K562 (cell line): ENCODE data around the gene MAP3K14.

Source experiments
- CTCF ChIP-seq, 3 experiments: IDR thresholded peaks in 2 of 3; conservative IDR thresholded peaks in 1 of 3; 2 replicates each; pipeline ENCODE4 v1.5.1; 2011 to 2012; ENCODE audit warnings: low read length in 3 of 3, mild to moderate bottlenecking in 3 of 3, control low read depth in 2 of 3, improper control_type of control experiment in 1 of 3, inconsistent platforms in 1 of 3, low read depth in 1 of 3, mixed read lengths in 1 of 3, moderate library complexity in 1 of 3; ENCODE audit not compliant: insufficient read depth in 2 of 3
- CUX1 ChIP-seq: fragments of 200-800 bp; sonication (Bioruptor generic); IDR thresholded peaks from 2 replicates; pipeline ENCODE4 v1.6.1; 2016; ENCODE audit warnings: missing genetic modification characterization, missing compliant biosample characterization
- E2F5 ChIP-seq: sonication (generic); formaldehyde crosslinking; IDR thresholded peaks from 2 replicates; pipeline ENCODE4 v1.8.0; 2022; ENCODE audit warnings: mild to moderate bottlenecking, missing genetic modification reagents
- HDAC3 ChIP-seq: fragments of 450-650 bp; IDR thresholded peaks from 2 replicates; pipeline ENCODE4 v1.6.1; 2018; ENCODE audit warnings: borderline replicate concordance, mild to moderate bottlenecking, moderate library complexity; ENCODE audit not compliant: partially characterized antibody
- LEF1 ChIP-seq: fragments of 450-650 bp; IDR thresholded peaks from 2 replicates; pipeline ENCODE4 v1.6.1; 2016; ENCODE audit warnings: mild to moderate bottlenecking
- ZBTB8A ChIP-seq: fragments of 450-650 bp; IDR thresholded peaks from 2 replicates; pipeline ENCODE4 v1.6.1; 2018; ENCODE audit warnings: mild to moderate bottlenecking, moderate library complexity; ENCODE audit not compliant: partially characterized antibody
- ZNF174 ChIP-seq: fragments of 250-450 bp; sonication (Bioruptor Pico); IDR thresholded peaks from 2 replicates; pipeline ENCODE4 v1.4.0; 2020; ENCODE audit warnings: mild to moderate bottlenecking
- ZNF175 ChIP-seq: fragments of 200-800 bp; sonication (Bioruptor generic); IDR thresholded peaks from 2 replicates; pipeline ENCODE4 v1.6.1; 2016; ENCODE audit warnings: low read depth, mild to moderate bottlenecking, missing genetic modification characterization, missing compliant biosample characterization
- ZNF551 ChIP-seq: fragments of 250-450 bp; sonication (Bioruptor Pico); IDR thresholded peaks from 2 replicates; pipeline ENCODE4 v1.5.0; 2021; ENCODE audit warnings: mild to moderate bottlenecking, moderate library complexity

GRCh38 chr17:45238155-45238774, 78.6 kb downstream of the MAP3K14 start:
- TF ChIP-seq ZNF175 (CRISPR knock-in tag) (no peak), CUX1 (CRISPR knock-in tag) (no peak), E2F5 (CRISPR knock-in tag) (no peak), CTCF (IDR thresholded peaks at IDR 0.05 in 2 of 3, conservative IDR thresholded peaks at IDR 0.05 in 1 of 3; ENCODE audit: insufficient read depth in 2 of 3, low read depth in 1 of 3, low read length in 3 of 3) (no peak), HDAC3 (no peak), LEF1 (no peak), ZBTB8A (no peak), ZNF174 (CRISPR knock-in tag) (no peak), ZNF551 (CRISPR knock-in tag) (no peak)
